HL-60/S4 treated with phorbol 12-myristate 13-acetate at 8.2 ng/mL for 4 days and 3 days (cell line): Measurements from ENCODE around the gene CEACAM19.

Source experiments
- in situ Hi-C: fragments of 300-500 bp; cut with MboI; formaldehyde crosslinking; loops from 2 replicates; pipeline ENCODE4 v1.15.0; 2022; ENCODE audit warnings: low sequenced_read_pairs

The CEACAM19 gene

DNA sequence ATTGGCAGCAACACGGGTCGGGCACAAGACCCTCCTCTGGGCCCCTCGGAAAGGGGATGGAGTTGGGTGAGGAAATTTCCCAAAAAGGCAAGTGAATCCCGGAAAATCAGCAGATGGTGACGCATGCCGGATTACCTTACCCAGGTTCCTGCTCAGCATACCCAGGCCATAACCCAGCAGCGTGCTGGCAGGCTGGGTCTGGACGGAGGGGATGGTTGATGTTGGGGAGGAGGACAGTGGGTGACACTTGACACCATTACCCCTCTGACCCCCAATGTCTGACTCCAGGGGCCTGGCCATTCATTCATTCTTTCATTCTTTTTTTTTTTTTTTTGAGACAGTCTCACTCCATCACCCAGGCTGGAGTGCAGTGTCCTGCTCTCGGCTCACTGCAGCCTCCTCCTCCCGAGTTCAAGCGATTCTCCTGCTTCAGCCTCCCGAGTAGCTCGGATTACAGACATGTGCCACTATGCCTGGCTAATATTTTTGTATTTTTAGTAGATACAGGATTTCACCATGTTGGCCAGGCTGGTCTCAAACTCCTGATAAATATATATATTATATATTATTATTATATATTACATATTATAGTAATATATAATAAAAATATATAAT lies 26.8 kb upstream of the CEACAM19 start:
- in situ Hi-C loops = no loop called here

- in situ Hi-C loops = no loop called here
Measured at GRCh38 chr19:44645407-44646048, 25.8 kb upstream of the CEACAM19 start.

DNA sequence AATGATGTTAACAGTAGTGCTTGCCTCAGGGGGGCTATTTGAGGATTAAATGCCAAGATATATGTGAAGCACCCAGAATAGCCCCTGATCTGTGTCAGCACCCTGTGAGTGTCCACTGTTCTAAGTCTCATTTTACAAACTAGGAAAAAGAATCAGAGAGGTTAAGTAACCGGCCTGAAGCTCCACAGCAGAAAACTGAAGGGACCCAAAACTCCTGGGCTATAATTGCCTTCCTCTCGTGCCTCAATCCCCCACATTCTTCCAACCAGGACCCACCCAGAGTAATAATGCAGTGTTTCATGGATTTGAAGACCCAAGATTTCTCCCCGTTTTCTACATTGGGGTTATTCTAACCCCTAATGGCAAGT lies 25.2 kb upstream of the CEACAM19 start:
- in situ Hi-C loops = no loop called here

- in situ Hi-C loops = no loop called here
Measured at GRCh38 chr19:44647144-44647543, 24.1 kb upstream of the CEACAM19 start.

GRCh38 chr19:44648631-44649251 lies 22.5 kb upstream of the CEACAM19 start:
- in situ Hi-C loops = no loop called here

DNA sequence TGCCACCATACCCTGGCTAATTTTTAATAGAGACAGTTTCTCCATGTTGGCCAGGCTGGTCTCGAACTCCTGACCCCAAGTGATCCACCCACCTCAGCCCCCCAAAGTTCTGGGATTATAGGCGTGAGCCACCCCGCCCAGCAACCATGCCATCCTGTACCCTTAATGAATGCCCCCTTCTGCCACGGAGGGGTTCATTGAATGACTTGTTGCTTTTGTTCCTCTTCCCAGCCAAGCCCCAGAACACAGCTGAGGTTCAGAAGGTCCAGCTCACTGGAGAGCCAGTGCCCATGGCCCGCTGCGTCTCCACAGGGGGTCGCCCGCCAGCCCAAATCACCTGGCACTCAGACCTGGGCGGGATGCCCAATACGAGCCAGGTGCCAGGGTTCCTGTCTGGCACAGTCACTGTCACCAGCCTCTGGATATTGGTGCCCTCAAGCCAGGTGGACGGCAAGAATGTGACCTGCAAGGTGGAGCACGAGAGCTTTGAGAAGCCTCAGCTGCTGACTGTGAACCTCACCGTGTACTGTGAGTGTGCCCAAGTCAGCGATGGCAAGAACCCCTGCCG lies 21.6 kb upstream of the CEACAM19 start:
- in situ Hi-C loops = no loop called here

DNA sequence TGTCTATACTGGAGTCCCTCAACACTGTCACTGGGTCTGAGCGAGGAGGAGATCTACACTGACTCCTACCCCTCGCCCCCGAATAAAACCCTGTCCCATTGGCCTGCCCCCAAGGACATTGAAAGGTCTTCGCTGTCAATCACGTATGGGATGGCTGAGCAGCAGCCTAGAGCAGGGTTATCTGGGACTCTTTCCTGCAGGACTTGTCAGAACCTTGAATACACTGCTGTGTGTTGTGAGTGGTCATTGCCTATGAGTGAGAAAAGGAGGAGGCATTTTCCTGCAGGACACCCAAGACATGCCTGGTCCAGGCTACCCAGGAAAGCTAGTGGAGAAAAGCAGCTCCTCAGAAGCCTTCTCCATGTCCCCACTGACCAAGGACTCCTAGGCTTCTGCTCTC lies 17.9 kb upstream of the CEACAM19 start:
- in situ Hi-C loops = no loop called here

GRCh38 chr19:44653977-44654774 lies 17.1 kb upstream of the CEACAM19 start:
- in situ Hi-C loops = no loop called here

GRCh38 chr19:44657211-44657921 lies 13.9 kb upstream of the CEACAM19 start:
- in situ Hi-C loops = no loop called here

DNA sequence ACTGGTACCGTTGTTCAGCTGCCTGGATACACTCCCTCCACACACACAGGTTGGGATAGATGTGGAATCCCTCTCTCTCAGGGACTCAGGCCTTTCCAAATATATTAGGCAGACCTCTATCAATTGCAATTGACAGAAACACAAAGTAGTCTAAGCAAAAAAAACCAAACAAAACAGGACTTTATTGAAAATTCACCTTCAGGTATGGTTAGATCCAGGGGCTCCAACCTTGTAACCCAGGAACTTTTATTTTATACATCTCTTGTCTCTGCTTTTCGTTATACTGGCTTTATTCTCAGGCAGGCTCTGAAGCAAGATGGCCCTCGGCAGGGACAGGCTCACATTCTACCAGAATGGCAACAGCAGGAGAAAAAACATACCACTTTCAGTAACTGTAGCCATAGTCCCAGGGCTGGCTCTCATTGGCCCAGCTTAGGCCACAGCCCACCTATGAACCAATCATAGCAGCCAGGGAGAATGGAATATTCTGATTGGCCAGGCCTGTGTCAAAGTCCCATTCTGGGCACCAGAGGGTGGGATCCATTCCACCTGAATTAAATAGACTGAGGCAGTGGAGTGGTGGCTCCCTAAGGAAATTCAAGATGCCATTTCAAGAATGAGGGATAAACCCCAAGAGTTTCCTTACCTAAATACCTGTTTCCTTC lies 13.1 kb upstream of the CEACAM19 start:
- in situ Hi-C loops = no loop called here

DNA sequence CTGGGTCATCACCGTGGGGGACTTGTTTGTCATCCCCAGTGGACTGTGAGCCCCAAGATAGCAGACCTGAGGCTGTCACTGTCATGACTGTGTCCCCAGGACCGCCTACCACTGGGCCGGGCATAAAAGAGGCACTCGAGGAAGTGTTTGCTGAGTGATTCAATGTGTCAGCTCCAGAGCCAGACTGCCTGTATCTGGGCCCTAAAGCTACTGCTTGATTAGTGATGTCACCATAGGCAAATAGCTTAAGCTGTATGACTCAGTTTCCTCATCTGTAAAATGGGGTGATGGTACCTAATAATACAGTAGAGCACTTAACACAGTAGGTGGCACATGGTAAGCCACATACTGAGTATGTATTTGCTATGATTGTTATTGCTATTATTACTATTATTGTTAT lies 11.2 kb upstream of the CEACAM19 start:
- in situ Hi-C loops = loop anchor here (5.0 kb wide), 1 partner anchor 88 kb away; no protein-coding TSS in a partner anchor

DNA sequence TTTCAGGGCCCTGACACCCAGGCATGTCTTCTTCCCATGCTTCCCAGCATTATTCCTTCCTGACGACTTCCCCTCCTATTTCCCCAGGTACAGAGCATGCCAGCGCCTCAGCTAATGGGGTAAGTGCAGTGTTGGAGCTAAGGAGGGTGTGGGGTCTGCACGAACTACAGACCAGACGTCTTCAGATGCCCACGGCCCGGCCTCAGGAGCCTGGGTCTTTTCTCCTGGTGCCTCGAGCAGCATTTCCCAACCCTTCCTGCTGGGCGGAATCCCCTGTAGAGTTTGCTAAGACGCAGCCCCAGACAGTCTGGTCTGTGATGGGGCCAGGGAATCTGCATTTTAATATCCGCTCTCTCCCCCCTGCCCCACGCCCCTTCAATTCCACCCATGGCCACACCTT lies 10.1 kb upstream of the CEACAM19 start:
- in situ Hi-C loops = loop anchor here (5.0 kb wide), 1 partner anchor 89 kb away; no protein-coding TSS in a partner anchor

DNA sequence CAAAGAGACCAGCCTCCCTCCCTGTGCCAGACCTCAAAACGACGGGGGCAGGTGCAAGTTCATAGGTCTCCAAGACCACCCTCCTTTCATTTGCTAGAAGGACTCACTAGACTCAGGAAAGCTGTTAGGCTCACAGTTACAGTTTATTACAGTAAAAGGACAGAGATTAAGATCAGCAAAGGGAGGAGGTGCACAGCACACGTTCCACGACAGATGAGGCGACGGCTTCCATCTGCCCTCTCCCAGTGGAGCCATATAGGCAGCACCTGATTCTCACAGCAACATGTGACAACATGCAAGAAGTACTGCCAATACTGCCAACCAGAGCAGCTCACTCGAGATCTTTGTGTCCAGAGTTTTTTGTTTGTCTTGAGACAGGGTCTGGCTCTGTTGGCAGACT lies 9.4 kb upstream of the CEACAM19 start:
- in situ Hi-C loops = loop anchor here (5.0 kb wide), 1 partner anchor 90 kb away; no protein-coding TSS in a partner anchor

DNA sequence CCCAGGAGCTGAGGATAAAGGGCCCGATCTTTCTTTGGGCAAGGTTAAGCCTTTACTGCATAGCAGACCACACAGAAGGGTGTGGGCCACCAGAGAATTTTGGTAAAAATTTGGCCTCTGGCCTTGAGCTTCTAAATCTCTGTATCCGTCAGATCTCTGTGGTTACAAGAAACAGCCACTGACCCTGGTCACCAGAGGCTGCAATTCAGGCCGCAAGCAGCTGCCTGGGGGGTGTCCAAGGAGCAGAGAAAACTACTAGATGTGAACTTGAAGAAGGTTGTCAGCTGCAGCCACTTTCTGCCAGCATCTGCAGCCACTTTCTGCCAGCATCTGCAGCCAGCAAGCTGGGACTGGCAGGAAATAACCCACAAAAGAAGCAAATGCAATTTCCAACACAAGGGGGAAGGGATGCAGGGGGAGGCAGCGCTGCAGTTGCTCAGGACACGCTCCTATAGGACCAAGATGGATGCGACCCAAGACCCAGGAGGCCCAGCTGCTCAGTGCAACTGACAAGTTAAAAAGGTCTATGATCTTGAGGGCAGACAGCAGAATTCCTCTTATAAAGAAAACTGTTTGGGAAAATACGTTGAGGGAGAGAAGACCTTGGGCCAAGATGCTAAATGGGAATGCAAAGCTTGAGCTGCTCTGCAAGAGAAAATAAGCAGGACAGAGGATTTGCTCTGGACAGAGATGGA lies 8.4 kb upstream of the CEACAM19 start:
- in situ Hi-C loops = loop anchor here (5.0 kb wide), 1 partner anchor 91 kb away; no protein-coding TSS in a partner anchor

DNA sequence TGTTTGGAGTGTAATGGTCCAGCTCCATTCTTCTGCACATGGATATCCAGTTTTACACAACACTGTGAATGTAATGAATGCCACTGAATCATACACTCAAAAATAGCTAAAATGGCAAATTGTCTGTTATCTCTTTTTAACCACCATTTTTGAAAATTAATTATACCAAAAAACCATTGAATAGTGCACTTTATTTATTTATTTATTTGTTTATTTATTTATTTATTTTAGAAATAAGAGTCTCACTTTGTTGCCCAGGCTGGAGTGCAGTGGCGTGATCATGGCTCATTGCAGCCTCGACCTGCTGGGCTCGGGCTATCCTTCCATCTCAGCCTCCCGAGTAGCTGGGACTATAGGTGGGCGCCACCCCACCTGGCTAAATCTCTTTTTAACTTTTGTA lies 7.3 kb upstream of the CEACAM19 start:
- in situ Hi-C loops = loop anchor here (5.0 kb wide), 1 partner anchor 92 kb away; no protein-coding TSS in a partner anchor

GRCh38 chr19:44664976-44665375 lies 6.3 kb upstream of the CEACAM19 start:
- in situ Hi-C loops = loop anchor here (5.0 kb wide), 1 partner anchor 93 kb away; no protein-coding TSS in a partner anchor

DNA sequence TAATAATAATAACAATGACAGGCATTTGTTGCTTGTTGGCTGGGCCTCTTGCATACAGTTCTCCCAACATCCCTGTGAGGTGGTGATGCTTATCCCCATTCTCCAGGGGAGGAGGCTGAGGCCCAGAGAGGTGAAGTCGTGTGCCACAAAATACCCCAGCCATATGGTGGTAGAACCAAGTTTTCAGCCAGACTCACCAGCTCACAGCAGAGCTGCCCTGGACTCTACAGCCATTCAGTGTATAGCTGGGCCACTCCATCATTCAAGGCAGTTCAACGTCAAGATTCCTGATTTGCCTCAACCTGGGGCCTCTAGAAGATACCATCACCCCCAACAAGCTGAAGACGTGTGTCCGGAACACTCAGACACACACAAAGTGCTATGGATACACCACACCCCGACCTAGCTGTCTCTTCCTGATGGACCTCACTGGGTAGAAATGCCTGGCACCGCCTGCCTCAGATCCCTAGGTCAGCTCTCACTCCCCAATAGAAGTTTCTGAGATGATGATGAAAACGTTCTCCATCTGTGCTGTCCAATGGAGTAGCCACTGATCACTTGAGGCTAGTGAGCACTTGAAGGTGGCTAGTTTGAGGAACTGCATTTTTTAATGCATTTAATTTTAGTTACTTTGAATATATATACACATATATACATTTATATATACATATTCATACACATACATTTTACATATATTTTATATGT lies 4.3 kb upstream of the CEACAM19 start:
- in situ Hi-C loops = no loop called here

- in situ Hi-C loops = no loop called here
Measured at GRCh38 chr19:44668985-44669764, 2.1 kb upstream of the CEACAM19 start.
